Measurements from ENCODE around the gene TEX2.

Gene TEX2

GRCh38 chr17:64203630-64204029 lies 59.4 kb downstream of the TEX2 start:
- TF ChIP-seq FOXM1 (IDR thresholded peaks at IDR 0.05; ENCODE audit: borderline replicate concordance, low read depth): no peak
- TF ChIP-seq, protein P1, sequence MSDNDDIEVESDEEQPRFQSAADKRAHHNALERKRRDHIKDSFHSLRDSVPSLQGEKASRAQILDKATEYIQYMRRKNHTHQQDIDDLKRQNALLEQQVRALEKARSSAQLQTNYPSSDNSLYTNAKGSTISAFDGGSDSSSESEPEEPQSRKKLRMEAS (IDR thresholded peaks at IDR 0.05): no peak
- no peak for TF ChIP-seq CEBPB (IDR thresholded peaks at IDR 0.05)
- TF ChIP-seq EGR1 (IDR thresholded peaks at IDR 0.05): no peak
- TF ChIP-seq YY1 (IDR thresholded peaks at IDR 0.05; ENCODE audit: low read depth): no peak
- TF ChIP-seq TAF1 (IDR thresholded peaks at IDR 0.05; ENCODE audit: low read depth): no peak
- TF ChIP-seq, protein P2, sequence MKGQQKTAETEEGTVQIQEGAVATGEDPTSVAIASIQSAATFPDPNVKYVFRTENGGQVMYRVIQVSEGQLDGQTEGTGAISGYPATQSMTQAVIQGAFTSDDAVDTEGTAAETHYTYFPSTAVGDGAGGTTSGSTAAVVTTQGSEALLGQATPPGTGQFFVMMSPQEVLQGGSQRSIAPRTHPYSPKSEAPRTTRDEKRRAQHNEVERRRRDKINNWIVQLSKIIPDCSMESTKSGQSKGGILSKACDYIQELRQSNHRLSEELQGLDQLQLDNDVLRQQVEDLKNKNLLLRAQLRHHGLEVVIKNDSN (IDR thresholded peaks at IDR 0.05): no peak
- TF ChIP-seq, protein P3, sequence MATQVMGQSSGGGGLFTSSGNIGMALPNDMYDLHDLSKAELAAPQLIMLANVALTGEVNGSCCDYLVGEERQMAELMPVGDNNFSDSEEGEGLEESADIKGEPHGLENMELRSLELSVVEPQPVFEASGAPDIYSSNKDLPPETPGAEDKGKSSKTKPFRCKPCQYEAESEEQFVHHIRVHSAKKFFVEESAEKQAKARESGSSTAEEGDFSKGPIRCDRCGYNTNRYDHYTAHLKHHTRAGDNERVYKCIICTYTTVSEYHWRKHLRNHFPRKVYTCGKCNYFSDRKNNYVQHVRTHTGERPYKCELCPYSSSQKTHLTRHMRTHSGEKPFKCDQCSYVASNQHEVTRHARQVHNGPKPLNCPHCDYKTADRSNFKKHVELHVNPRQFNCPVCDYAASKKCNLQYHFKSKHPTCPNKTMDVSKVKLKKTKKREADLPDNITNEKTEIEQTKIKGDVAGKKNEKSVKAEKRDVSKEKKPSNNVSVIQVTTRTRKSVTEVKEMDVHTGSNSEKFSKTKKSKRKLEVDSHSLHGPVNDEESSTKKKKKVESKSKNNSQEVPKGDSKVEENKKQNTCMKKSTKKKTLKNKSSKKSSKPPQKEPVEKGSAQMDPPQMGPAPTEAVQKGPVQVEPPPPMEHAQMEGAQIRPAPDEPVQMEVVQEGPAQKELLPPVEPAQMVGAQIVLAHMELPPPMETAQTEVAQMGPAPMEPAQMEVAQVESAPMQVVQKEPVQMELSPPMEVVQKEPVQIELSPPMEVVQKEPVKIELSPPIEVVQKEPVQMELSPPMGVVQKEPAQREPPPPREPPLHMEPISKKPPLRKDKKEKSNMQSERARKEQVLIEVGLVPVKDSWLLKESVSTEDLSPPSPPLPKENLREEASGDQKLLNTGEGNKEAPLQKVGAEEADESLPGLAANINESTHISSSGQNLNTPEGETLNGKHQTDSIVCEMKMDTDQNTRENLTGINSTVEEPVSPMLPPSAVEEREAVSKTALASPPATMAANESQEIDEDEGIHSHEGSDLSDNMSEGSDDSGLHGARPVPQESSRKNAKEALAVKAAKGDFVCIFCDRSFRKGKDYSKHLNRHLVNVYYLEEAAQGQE (IDR thresholded peaks at IDR 0.05; ENCODE audit: low read depth): no peak
- no peak for TF ChIP-seq RAD21 (IDR thresholded peaks at IDR 0.05; ENCODE audit: low read depth)
- no peak for TF ChIP-seq TEAD4 (IDR thresholded peaks at IDR 0.05)
- TF ChIP-seq ZBTB7A (IDR thresholded peaks at IDR 0.05; ENCODE audit: low read depth): no peak
- no peak for TF ChIP-seq EP300 (IDR thresholded peaks at IDR 0.05; ENCODE audit: borderline replicate concordance)
- no peak for TF ChIP-seq TCF12 (IDR thresholded peaks at IDR 0.05; ENCODE audit: low read depth)
- TF ChIP-seq NFIC (IDR thresholded peaks at IDR 0.05): no peak
- TF ChIP-seq CREB1 (IDR thresholded peaks at IDR 0.05; ENCODE audit: low read depth): no peak

DNA sequence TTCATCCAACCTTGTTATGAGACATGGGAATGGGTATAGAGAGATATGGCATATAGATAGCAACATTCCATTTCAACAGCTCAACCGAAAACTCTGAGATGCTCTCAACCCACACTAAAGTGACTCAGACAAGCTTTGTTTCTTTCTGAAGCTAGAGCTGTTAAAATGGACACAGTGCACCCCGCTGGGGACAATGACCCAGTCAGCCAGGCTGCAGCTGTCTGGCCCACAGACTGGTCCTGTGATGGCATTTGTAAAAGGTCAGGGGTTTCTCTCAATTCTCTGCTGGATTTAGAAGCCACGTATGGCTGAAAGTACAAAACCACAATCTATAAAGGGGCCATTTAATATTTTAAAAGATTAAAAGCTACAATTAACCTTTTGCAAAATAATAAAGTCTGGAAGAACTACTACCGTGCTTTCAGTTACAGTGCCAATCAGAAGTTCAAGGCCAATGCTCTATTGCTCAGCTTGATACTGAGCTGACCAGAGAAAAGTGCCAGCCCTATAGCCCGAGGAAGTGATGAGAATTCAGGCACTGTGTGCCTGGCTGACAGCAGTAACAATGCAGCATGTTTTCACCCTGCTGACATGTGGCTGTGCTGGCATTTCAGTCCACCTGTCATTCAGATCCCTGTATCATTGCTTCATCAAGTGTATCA lies 60.2 kb downstream of the TEX2 start:
- no peak for TF ChIP-seq NFIC (IDR thresholded peaks at IDR 0.05)
- no peak for TF ChIP-seq CEBPB (IDR thresholded peaks at IDR 0.05)
- TF ChIP-seq, protein P1 (IDR thresholded peaks at IDR 0.05): no peak
- no peak for TF ChIP-seq EGR1 (IDR thresholded peaks at IDR 0.05)
- TF ChIP-seq, protein P2 (IDR thresholded peaks at IDR 0.05): no peak
- no peak for TF ChIP-seq TEAD4 (IDR thresholded peaks at IDR 0.05)
- no peak for TF ChIP-seq ZBTB7A (IDR thresholded peaks at IDR 0.05; ENCODE audit: low read depth)
- no peak for TF ChIP-seq YY1 (IDR thresholded peaks at IDR 0.05; ENCODE audit: low read depth)
- no peak for TF ChIP-seq EP300 (IDR thresholded peaks at IDR 0.05; ENCODE audit: borderline replicate concordance)
- TF ChIP-seq RAD21 (IDR thresholded peaks at IDR 0.05; ENCODE audit: low read depth): no peak
- no peak for TF ChIP-seq CREB1 (IDR thresholded peaks at IDR 0.05; ENCODE audit: low read depth)
- TF ChIP-seq TAF1 (IDR thresholded peaks at IDR 0.05; ENCODE audit: low read depth): no peak
- TF ChIP-seq, protein P3 (IDR thresholded peaks at IDR 0.05; ENCODE audit: low read depth): no peak
- TF ChIP-seq TCF12 (IDR thresholded peaks at IDR 0.05; ENCODE audit: low read depth): no peak
- TF ChIP-seq FOXM1 (IDR thresholded peaks at IDR 0.05; ENCODE audit: borderline replicate concordance, low read depth): no peak

- no peak for TF ChIP-seq TAF1 (IDR thresholded peaks at IDR 0.05; ENCODE audit: low read depth)
- TF ChIP-seq CEBPB (IDR thresholded peaks at IDR 0.05): 0 out of 2 replicates have a peak, but pooled peaks have one; percentile 9
Observed at GRCh38 chr17:64200080-64201032, 62.7 kb downstream of the TEX2 start.

DNA sequence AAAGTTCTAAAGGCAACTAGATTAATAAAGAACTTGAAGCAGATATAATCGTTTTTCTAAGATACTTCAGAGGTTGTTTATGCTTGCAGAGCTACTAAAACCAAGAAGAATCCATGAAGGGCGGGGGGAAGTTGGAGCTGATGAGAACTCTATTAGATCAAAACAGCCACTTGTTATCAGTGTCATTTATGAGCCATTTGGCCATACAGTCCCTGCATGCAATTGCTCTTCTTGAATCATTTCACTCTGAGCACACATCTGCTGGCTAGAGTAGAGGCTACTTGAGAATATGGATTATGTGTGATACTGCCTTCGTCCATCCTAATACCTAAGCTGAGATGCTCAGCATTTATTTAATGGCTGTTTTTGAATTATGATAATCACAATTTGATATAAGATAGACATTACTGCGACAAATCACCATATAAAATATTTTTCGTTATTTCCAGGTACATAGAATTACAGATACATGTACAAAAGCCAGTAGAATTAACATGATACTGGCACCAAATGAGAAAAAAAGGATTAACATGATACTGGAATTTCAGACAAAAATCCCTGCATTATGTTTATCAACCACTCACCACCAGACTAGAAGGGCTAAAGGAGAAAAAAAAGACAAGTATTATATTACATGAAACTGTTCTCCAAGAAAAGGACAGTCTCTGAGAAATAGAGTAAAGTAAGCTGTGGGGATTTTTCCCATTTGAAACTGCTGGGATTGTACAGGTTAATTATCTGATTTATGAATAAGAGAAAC lies 64.5 kb downstream of the TEX2 start:
- TF ChIP-seq, protein P3 (IDR thresholded peaks at IDR 0.05; ENCODE audit: low read depth): no peak
- TF ChIP-seq CREB1 (IDR thresholded peaks at IDR 0.05; ENCODE audit: low read depth) (no peak), FOXM1 (IDR thresholded peaks at IDR 0.05; ENCODE audit: borderline replicate concordance, low read depth) (no peak), TAF1 (IDR thresholded peaks at IDR 0.05; ENCODE audit: low read depth) (no peak), CEBPB (IDR thresholded peaks at IDR 0.05) (no peak), RAD21 (IDR thresholded peaks at IDR 0.05; ENCODE audit: low read depth) (no peak), TEAD4 (IDR thresholded peaks at IDR 0.05) (no peak), TCF12 (IDR thresholded peaks at IDR 0.05; ENCODE audit: low read depth) (no peak), EGR1 (IDR thresholded peaks at IDR 0.05) (no peak), YY1 (IDR thresholded peaks at IDR 0.05; ENCODE audit: low read depth) (no peak), EP300 (IDR thresholded peaks at IDR 0.05; ENCODE audit: borderline replicate concordance) (no peak), ZBTB7A (IDR thresholded peaks at IDR 0.05; ENCODE audit: low read depth) (no peak), NFIC (IDR thresholded peaks at IDR 0.05) (no peak)
- TF ChIP-seq, protein P2 (IDR thresholded peaks at IDR 0.05): no peak
- TF ChIP-seq, protein P1 (IDR thresholded peaks at IDR 0.05): no peak
